GM19240 (cell line): Measurements from ENCODE around the gene SIPA1L2.

Experiments used
- DNase-seq: peaks from one replicate; pipeline ENCODE4 v3.0.0; 2011; ENCODE audit warnings: low spot score; ENCODE audit not compliant: insufficient read length

Gene SIPA1L2

DNA sequence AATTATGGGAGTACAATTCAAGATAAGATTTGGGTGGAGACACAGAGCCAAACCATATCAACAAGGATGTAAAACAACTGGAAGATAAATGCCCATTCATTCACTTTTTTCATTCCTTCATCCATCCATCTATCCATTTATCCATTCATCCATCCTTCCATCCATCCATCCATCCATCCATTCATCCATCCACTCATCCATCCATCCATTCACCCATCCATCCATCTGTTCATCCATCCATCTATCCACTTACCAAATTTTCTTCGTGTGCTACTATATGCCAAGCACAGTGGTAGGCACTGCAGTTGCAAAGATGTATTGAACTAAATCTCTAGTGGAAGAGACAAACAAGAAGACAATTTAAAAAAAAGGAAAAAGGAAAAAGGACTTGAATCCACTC, 14.3 kb upstream of the SIPA1L2 start:
- no peak for DNase-seq

DNA sequence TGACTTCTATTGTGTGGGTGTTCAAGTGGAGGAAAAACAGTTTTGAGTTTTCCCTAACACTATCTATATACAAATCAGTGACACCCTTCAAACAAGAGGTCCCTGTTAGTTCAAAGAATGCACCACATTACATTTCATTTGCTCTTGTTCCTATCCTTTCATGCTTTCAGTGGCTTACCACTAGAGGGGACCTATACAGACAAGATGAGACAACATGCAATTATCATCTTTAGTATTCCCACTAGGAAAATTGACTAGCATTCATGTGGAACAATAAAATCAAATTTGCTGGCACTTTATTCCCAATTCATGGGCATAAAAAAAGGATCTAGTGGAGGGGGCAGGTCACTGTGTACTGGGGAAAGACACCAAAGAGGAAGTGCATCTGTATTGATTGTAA, 13.3 kb upstream of the SIPA1L2 start:
- DNase-seq, result no peak

DNA sequence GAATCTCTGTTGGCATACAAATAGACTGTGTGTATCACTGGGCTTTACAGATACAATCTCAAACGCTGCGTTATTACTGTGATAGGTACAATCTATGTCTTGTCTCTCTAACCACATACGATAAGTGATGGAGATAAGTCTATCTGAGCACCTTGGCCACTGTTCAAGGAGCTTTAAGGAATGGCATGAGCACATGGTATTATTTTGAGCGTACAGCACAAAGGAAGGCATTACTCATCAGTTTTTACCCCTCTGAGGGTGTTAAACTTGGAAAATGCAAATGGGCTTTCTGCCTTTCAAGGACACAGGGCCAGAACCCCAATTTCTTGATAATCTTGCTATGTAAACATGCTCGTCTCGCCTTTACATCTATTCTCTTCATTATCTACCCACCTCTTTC, 11.6 kb upstream of the SIPA1L2 start:
- DNase-seq, result no peak

DNA sequence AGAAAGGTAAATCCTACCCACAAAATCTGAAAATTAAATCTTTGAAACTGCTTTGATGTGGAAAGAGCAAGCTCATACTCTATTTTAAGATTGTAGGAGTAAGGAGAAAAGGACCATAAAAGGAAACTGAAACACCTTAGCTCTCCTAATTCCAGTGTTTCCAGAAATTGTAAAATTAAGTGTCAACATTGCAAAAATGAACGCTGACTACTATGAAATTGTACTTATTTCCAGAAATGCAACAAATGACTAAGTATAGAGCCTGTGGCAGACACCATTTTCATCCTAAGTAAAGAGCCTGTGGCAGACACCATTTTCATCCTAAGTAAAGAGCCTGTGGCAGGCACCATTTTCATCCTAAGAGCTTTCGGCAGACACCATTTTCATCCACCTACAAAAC, 6.9 kb upstream of the SIPA1L2 start:
- no peak for DNase-seq

DNA sequence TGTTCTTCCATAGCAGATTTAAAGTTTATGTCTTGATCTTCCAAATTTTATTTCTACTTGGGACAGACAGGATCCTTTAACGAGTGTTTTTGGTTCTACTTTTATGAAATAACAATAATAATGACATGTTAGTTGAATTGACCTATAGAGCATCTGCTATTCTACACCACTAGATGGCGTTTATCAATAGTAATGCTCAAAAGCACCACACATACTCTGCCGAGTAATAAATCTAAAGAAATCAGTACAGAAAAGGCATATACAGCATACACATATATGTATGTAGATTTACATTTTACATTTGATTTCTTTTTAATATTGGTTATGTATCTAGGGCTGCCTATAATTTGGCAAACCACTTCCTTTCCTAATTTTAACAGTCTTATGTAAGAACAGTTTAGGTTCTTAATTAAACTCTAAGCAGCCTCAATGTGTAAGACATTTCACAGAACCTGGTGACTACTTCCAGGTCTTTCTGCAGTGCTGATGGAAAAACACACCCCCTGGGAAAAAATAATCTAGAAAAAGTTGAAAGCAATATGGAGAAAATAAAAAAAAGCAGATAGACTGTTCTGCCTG, 5.9 kb upstream of the SIPA1L2 start:
- no peak for DNase-seq

DNA sequence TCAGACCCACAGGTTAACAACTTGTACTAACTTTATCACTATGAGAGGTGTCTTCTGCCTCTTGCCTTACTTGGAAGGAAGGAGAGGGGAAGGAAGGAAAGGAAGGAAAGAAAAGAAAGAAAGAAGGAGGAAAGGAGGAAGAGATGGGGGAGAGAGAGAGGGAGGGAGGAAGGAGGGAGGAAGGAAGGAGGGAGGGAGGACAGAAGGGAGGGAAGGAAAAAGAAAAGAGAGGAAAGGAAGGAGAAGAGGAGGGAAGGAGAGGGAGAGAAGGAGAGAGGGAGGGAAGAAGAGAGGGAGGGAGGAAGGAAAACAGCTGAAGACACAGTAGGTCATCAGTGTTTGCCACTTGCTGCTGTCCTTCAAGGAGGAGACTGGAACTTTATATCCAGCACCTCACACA, 5.3 kb upstream of the SIPA1L2 start:
- DNase-seq, result no peak

DNA sequence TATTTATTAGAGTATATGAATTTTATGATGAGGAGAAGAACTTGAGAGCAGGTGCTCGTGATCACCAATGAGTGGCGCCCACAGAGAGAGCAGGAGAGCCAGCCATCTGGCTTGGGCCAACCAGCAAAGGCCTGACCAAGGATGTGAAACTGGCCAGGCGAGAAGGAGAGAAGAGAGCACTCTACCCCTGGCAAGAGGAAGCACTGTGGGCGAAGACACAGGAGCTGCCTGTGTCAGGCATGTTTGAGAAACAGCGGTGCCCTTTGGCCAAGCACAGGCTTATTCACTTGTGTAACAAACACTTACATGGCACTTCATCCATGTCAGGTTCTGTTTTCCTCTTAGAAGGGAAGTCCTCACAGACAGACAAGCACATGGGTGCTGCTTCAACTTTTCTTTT, 4.2 kb upstream of the SIPA1L2 start:
- DNase-seq, result no peak

DNA sequence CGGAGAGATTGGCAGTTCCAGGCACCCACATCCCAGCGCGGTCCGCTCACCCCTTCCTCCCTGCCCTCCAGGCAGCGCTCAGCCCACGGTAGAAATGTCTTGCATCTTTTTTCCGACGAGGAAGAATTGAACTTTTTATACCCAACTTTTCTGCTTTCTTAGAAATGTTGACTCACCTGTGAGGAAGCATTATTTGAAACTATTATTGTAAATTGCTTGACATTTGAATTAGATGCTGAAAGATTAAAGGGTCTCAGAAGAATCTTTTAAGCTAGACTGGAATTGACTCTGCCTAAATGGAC, 912 bp upstream of the SIPA1L2 start:
- DNase-seq, result no peak

DNA sequence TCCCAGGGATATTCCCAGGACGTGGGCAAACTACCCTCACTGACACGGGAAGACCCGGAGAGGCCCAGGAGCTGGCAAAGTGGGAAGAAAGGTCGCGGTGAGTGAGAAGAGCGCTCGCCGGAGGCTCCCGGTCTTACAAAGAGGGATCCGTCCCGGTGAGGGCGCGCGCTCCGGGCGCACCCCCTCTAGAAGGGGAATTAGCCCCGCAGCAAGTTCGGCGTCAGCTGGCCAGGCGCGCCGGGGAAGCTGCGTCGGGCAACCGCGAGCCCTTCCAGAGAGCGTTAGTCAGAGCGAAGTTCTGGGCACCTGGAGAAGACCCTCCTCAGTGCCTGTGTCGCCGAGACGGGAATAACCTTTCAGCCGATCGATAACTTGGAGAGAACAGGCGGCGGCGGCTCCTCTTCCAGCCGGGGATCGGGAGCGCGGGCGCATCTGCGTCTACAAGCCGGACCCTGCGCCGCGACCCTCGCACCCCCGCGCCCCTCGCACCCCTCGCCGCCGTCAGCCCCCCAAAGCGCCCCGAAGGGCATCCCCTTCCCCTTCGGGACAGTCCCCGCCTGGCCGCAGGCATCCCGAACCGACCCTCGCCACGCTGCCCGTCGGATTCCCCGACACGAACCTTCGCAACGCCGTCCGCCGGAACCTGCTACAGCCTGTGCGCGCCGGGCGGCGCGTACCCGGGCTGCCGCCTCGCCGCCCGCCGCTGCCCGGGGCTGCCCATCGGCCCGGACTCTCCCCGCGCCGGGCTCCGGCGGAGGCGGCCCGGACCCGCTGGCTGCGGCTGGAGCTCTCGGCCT, 485 bp downstream of the SIPA1L2 start:
- no peak for DNase-seq

DNA sequence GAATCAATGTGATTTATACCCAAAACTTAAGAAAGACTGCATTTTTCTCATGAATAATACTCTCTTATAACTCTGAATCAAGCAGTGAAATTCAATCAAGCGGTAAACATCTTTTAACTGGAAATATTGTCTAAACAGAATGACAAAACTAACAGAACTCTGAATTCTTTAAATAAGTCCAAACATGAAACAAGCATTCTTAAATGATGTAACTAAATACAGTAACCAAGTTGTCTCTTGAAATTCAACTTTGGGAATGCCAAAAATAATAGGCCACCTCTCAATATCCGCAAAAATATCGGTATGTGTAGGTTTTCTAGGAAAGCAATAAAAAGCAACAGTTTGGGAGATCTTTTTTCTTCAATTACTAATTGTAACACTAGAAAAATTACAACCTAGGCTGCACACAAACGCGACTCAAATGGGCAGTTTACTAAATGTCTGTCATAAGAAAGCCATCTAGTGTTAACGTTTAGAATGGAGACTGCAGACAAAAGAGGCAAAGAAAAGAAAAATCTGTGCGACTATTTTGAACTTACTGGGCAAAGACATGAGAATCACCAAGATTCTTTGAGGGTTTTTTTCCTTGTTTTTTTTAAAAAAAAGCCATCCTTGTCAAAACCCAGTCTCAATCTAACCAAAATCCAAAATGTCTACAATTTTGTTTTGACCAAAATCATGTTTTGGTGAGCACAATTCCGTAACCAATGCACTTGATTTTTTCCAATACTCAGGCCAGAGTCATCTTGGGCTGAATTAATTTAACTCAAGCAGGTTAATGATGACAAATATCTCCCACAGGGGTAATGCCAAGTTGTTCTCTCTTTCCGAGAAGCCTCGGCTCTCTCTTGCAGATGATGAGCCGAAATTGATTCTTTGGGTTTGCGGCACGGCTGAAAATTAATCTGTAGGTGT, 1.3 kb downstream of the SIPA1L2 start:
- DNase-seq, result no peak

DNA sequence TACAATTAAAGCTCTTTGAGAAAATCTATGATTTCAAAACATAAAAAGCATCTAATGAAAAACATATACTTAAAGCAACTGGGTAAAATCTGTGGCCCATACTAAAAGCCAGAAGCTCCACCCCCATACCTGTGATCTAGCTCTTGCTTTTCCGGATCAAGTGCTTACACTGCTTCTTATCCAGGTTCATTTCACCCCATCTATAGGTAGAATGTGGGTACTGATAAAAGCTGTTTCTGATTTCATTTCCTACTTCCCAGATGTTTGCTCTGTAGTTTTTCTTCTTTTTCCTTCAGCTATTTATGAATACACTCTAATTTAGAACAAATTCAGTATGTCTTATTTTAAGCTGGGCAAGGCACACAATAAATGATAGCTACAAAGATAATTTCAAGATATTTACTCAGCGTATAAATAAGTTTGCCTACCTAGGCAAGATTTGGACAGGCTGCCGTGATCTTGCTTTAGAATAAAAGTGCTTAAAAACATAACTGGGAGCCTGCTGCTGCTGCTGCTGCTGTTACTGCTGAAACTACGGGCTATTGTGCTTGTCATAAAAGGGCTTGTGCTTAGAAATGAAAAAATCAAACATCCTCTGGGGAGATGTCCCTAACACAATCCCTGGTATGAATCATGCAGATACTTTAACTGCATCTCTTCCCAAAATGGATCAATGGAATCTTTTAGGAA, 2.1 kb downstream of the SIPA1L2 start:
- no peak for DNase-seq

DNA sequence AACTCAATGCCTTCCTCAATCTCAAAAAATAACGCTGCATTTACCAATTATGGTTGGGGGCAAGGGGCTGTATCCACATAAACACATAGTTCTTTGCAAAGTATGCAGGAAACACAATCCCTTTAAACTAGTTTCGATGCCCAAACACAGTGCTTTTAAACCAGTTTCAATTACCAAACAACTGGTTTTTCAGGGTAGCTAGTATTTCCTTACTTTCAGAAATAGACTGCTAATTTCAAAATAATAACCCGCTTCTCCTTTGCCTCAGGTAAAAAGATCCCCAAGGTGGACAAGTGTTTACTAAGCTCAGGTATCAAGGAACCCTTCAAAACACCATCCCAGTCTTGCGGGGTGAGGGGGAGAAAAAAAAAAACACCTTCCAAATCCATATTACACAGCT, 2.8 kb downstream of the SIPA1L2 start:
- DNase-seq, result no peak

DNA sequence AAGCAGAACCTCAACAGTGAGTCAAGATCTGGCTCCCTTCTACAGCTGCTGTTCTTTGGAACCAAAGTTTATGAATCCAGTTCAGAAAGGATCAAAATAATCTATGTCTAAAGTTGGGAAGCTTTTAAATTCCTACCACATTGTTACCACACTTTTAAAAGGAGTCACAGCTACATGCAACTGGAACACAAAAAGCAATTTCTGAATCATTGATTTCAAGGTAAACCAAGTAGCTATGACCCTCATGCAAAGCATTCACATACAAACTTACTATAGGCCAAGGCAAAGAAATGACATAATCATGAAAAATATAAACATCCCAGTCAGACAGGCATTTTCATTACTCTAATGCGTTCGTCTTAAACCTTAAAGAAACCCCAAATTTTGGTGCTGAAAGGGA, 3.5 kb downstream of the SIPA1L2 start:
- DNase-seq, result no peak

DNA sequence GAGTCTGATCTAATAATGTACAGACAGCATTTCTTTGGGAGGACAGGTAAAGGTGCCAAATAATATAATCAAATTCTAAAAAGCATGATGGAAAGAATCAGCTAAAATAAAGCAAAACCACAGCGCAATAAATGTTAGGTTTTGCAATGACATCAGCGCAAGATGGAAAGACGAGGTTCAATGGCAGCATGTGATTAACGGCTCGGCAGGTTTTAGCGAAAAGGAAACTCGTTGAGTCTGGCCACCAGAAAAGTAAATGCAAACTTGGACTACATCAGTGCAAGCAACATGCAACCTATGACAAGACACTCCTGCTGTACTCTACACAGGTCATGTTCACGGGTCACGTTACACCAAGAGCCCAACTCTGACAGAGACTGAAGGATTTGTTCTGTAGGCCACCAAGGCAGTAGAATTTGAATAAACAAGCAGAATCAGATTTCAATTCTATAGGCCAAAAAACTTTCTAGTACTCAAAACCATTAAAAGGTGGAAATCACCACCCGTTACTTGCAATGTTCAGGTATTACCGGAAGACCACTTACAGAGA, 4.5 kb downstream of the SIPA1L2 start:
- no peak for DNase-seq

DNA sequence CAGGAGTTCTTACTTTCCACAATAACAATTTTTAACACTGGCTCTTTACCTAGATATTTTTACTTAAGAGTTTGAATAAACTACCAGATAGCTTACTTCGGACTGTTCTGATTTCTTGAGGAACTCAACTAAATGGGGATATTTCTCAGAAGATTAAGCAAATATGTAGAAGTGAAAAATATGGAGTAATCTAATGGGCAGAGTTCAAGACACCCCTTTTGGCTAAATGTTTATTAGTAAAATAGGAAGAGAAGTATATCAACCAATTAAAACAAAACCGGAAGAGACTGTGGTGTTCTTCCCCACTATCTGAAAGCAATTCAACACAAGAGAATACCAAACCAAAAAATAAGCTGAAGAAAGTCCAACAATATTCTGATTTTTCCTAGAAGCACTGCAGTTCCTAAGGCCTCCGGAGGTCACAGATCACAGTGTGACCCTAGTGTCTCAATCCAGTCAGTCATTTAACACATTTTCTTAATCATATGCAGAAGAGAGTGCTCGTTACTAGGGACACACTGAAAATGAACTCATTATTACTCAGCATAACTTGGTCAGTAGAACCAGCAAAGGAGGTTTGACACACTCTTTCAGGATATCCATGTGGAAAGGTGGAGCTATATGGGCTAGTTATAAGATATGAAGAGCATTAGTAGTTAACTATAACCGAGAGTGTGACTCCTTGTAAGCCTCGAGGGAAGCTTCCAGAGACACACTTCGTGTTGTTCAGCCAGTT, 5.2 kb downstream of the SIPA1L2 start:
- DNase-seq, result no peak

DNA sequence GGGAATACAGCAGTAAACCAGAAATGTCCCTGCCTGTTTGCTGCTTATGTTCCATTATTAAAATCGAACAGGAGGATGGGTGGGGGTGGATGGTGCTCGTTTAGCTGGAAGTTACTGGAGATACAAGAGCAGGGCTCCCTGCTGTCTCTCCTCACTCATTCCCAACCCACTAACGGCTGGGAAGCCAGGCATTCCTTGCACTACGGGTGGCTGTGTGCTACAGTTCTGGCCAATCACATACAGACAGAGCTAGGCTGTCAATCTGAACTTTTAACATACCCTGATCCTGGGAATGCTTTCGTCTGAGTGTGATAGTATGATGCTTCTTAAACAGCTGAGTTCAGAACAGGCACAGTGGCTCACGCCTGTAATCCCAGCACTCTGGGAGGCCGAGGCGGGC, 7.0 kb downstream of the SIPA1L2 start:
- no peak for DNase-seq

DNA sequence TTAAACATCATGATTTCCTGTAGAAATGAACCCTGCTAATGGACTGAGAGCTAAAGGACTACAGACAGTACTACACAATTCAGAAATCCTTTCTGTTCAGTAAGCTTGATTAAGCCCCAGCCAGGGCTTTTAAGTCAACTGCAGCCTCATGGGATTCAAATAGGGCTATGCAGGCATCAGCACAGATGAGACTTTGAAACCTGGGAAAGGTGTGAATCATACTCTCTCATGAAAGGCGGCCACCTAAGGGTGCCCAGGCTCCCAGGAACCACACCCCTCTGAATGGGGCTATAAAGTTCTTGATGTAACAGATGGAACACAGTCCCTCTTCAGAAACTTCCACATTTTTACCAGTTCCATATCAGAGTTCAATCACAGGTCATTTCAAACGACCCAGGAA, 7.6 kb downstream of the SIPA1L2 start:
- DNase-seq, result no peak

DNA sequence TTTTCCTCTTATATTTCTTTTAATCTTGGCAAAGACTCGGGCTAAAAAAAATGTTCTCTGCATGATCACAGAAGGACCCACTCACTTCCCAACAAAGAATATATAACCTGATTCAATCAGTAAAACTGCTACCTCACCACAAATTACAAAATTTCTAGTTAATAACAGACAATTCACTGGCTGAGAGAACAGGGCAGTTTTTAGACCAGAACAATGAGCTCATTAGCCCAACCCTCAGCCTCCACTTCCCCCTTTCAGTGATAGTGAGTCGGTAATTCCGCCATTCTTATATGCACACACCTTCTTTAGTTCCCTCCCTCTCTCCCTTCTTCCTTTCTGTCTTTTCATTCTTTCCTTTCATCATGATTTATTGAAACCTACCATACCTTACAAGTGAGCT, 8.9 kb downstream of the SIPA1L2 start:
- DNase-seq, result no peak

DNA sequence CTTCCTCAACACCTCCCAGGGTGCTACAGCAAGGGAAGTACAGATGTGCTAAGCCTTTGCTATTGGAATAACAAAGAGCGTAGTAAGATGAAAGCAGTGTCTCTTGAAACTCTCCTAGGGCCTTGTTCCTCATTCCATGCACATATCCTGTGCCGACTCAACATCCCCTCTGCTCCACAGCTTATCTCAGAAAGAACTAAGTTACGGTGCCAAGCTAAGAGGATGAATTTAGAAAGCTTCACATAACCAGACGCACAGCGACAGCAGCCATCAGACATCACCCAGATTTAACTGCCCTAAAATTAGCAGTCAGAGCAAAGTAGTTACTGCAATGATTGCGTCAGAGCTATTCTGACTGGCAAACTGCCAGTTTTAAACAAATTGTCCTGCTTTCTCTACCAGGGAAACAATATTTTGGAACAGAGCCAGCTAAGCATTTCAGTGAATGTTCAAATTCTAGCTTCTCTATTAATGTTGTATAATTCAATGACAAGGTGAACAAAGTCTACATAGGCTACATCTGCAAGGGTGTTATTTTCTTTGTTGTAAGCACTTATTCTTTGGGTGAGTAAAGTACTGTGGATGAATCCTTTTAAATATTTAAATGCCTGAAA, 9.5 kb downstream of the SIPA1L2 start:
- no peak for DNase-seq

DNA sequence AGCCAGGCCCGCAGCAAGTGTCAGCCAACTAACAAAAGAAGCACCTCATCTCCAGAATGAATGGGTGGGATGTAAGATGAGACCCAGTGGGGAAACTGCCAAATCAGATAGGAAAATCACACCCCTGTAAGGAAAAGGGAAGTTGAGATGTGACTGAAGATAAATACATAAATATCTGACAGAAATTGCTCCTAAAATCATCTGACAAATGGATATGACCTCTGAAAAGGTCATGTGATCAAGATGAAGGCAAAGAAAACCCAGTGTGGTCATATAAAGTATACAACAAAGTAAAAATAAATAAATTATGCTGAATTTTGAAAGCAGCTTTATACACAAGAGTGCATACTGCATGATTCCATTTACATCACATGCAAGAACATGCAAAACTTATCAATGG, 12.7 kb downstream of the SIPA1L2 start:
- no peak for DNase-seq
